Astrocyte of the cerebellum (primary cell): ENCODE measurements around the gene MTCL1.

Experiments
- DNase-seq: peaks from one replicate; pipeline ENCODE4 v3.0.0-alpha.2; 2011; ENCODE audit warnings: low read depth
- H3K4me3 ChIP-seq: 2 replicates; pipeline ENCODE4 v1.5.1; 2011; ENCODE audit warnings: mild to moderate bottlenecking, low read depth, low read length, moderate library complexity
- CTCF ChIP-seq: IDR thresholded peaks from 2 replicates; pipeline ENCODE4 v1.5.1; 2012; ENCODE audit warnings: low read length, low read depth, moderate library complexity, mild to moderate bottlenecking; ENCODE audit errors: missing control alignments
- in situ Hi-C: cut with HindIII; loops from 2 replicates; pipeline ENCODE4 v1.10.0; 2017; ENCODE audit warnings: low sequenced_read_pairs

MTCL1 gene

GRCh38 chr18:8785855-8786482 is 80.6 kb downstream of the MTCL1 start:
- DNase-seq, result no peak
- in situ Hi-C loops, result no loop called here
- no peak for TF ChIP-seq CTCF
- no peak overlapping the region for H3K4me3 ChIP-seq

- H3K4me3 ChIP-seq, result no peak overlapping the region
- in situ Hi-C loops, result no loop called here
- TF ChIP-seq CTCF, result no peak
- no peak for DNase-seq
Measured at GRCh38 chr18:8786483-8787370, 81.4 kb downstream of the MTCL1 start.

GRCh38 chr18:8787371-8787670 is 82.0 kb downstream of the MTCL1 start:
- no peak overlapping the region for H3K4me3 ChIP-seq
- no peak for DNase-seq
- in situ Hi-C loops, result no loop called here
- TF ChIP-seq CTCF, result no peak

GRCh38 chr18:8787794-8788193 is 82.4 kb downstream of the MTCL1 start:
- no peak overlapping the region for H3K4me3 ChIP-seq
- TF ChIP-seq CTCF, result no peak
- no peak for DNase-seq
- in situ Hi-C loops, result no loop called here

GRCh38 chr18:8788503-8789429 is 83.4 kb downstream of the MTCL1 start:
- TF ChIP-seq CTCF, result no peak
- DNase-seq, result no peak
- H3K4me3 ChIP-seq, result no peak overlapping the region
- in situ Hi-C loops, result no loop called here

GRCh38 chr18:8791171-8791651 is 85.9 kb downstream of the MTCL1 start:
- in situ Hi-C loops, result no loop called here
- TF ChIP-seq CTCF, result no peak
- no peak overlapping the region for H3K4me3 ChIP-seq
- no peak for DNase-seq
